ENCODE measurements around the gene BMPR1A.

The BMPR1A gene

GRCh38 chr10:86971232-86971991 lies 215.0 kb downstream of the BMPR1A start:
- H3K4me2 ChIP-seq (ENCODE audit: low read length), result peak overlapping the region; percentile 77
- no peaks in the 10 kb centered on the region for H3K9me2 ChIP-seq (replicated peaks; ENCODE audit: control insufficient read depth, low read length)
- H3K36me3 ChIP-seq (ENCODE audit: control insufficient read depth, low read length), result no peaks in the 10 kb centered on the region
- no peaks in the 10 kb centered on the region for H4K20me1 ChIP-seq (ENCODE audit: control insufficient read depth, insufficient read depth, low read depth, low read length)
- H3K9me3 ChIP-seq (ENCODE audit: control insufficient read depth, insufficient read depth, low read length), result no peaks in the 10 kb centered on the region
- peaks cover 18% of the 10 kb centered on the region for H3K27me3 ChIP-seq (ENCODE audit: control insufficient read depth, low read length)
- TF ChIP-seq EZH2phosphoT487 (IDR thresholded peaks at IDR 0.05; ENCODE audit: borderline replicate concordance, low read length), result no peak
- TF ChIP-seq CTCF (IDR thresholded peaks at IDR 0.05; ENCODE audit: low read depth, low read length, poor library complexity, severe bottlenecking), result no peak
- H3K4me3 ChIP-seq (ENCODE audit: low read length), result peak overlapping the region; percentile 70
- H3K27ac ChIP-seq (ENCODE audit: low read depth, low read length), result no peak overlapping the region
- no peaks in the 10 kb centered on the region for H3F3A ChIP-seq (ENCODE audit: control insufficient read depth, insufficient read depth)
- peaks cover 14% of the 10 kb centered on the region for H3K4me1 ChIP-seq (ENCODE audit: control insufficient read depth, low read length)
- no peaks in the 10 kb centered on the region for H3K79me2 ChIP-seq (ENCODE audit: control insufficient read depth, low read length)

DNA sequence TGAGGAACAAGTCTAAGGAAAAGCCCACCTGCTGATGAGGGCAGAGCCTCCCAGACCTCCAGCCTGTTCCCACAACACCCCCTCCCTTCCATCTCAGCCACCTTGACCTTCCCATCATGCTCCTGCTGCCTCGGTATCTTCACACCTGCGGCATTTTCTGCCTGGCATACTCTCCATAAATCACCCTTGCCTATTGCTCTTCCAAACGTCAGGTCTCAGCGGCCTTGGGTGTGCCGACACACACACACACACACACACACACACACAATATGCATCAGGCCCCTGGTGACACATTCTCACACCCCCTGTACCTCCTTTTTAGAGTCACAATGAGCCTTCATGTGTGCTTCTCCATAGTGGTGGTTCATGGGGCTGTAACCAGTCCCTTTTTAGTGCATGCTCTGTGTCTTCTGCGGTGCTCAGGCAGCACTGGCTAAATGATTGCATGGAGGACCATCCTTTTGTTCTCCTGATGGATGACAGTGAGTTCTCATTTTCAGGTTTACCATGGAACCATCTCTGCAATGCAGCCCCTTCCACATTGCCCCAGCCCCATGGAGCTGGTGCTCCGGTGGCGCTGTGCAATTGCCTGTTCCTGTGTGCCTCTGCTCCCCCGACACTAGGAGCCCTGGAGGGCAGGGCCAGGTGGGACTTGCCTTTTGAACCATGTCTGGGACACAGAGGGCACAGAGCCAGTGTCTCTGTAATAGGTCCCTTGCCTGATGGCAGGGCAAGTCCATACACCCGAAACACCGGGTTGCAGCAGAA lies 216.4 kb downstream of the BMPR1A start:
- no peak for TF ChIP-seq EZH2phosphoT487 (IDR thresholded peaks at IDR 0.05; ENCODE audit: borderline replicate concordance, low read length)
- no peak for TF ChIP-seq CTCF (IDR thresholded peaks at IDR 0.05; ENCODE audit: low read depth, low read length, poor library complexity, severe bottlenecking)
- H3K79me2 ChIP-seq (ENCODE audit: control insufficient read depth, low read length), result no peaks in the 10 kb centered on the region
- no peaks in the 10 kb centered on the region for H3K9me3 ChIP-seq (ENCODE audit: control insufficient read depth, insufficient read depth, low read length)
- no peaks in the 10 kb centered on the region for H3F3A ChIP-seq (ENCODE audit: control insufficient read depth, insufficient read depth)
- H3K4me1 ChIP-seq (ENCODE audit: control insufficient read depth, low read length), result peaks cover 13% of the 10 kb centered on the region
- H3K27ac ChIP-seq (ENCODE audit: low read depth, low read length), result no peak overlapping the region
- H3K4me2 ChIP-seq (ENCODE audit: low read length), result no peak overlapping the region
- no peak overlapping the region for H3K4me3 ChIP-seq (ENCODE audit: low read length)
- H3K36me3 ChIP-seq (ENCODE audit: control insufficient read depth, low read length), result no peaks in the 10 kb centered on the region
- no peaks in the 10 kb centered on the region for H4K20me1 ChIP-seq (ENCODE audit: control insufficient read depth, insufficient read depth, low read depth, low read length)
- H3K27me3 ChIP-seq (ENCODE audit: control insufficient read depth, low read length), result peaks cover 18% of the 10 kb centered on the region
- H3K9me2 ChIP-seq (replicated peaks; ENCODE audit: control insufficient read depth, low read length), result no peaks in the 10 kb centered on the region

GRCh38 chr10:86974484-86974883 lies 218.1 kb downstream of the BMPR1A start:
- Histone ChIP-seq H3K27me3 (ENCODE audit: control insufficient read depth, low read length) (peaks cover 18% of the 10 kb centered on the region), H3K4me2 (ENCODE audit: low read length) (no peak overlapping the region), H3K36me3 (ENCODE audit: control insufficient read depth, low read length) (no peaks in the 10 kb centered on the region), H3K79me2 (ENCODE audit: control insufficient read depth, low read length) (no peaks in the 10 kb centered on the region), H3K9me3 (ENCODE audit: control insufficient read depth, insufficient read depth, low read length) (no peaks in the 10 kb centered on the region), H3K4me1 (ENCODE audit: control insufficient read depth, low read length) (peaks cover 13% of the 10 kb centered on the region), H3K27ac (ENCODE audit: low read depth, low read length) (no peak overlapping the region), H4K20me1 (ENCODE audit: control insufficient read depth, insufficient read depth, low read depth, low read length) (no peaks in the 10 kb centered on the region), H3F3A (ENCODE audit: control insufficient read depth, insufficient read depth) (no peaks in the 10 kb centered on the region), H3K9me2 (replicated peaks; ENCODE audit: control insufficient read depth, low read length) (no peaks in the 10 kb centered on the region), H3K4me3 (ENCODE audit: low read length) (no peak overlapping the region)
- TF ChIP-seq CTCF (IDR thresholded peaks at IDR 0.05; ENCODE audit: low read depth, low read length, poor library complexity, severe bottlenecking) (no peak), EZH2phosphoT487 (IDR thresholded peaks at IDR 0.05; ENCODE audit: borderline replicate concordance, low read length) (no peak)

All from DOHH2 (cell line).